Measurements from ENCODE around the gene SIGLEC12. TPM values are rescaled to one million over a fixed set of nuclear protein-coding genes. Genes with fewer than 3 reads are reported as not detected.
A peak's percentile ranks its signal among the peaks of the same experiment; 100 is the strongest.
"Not testable (repeated sequence)": the region's sequence is repeated elsewhere in the genome, so short reads cannot be mapped to it uniquely, and the experiment has no call there.

The SIGLEC12 gene
- total RNA-seq, 2 experiments from 2014 or later = not detected

GRCh38 chr19:51450730-51451307 lies 50.8 kb downstream of the SIGLEC12 start:
- Mint-ChIP-seq H3K4me1 (ENCODE audit: low read depth) (peaks cover 20% of the 10 kb centered on the region), H3K4me3 (no peak overlapping the region), H3K27ac (no peak overlapping the region), H3K27me3 (peaks cover 4% of the 10 kb centered on the region), H3K36me3 (ENCODE audit: low read depth) (no peaks in the 10 kb centered on the region), H3K9me3 (no peaks in the 10 kb centered on the region)
- Histone ChIP-seq H3K9me3 (ENCODE audit: control insufficient read depth in 1 of 2, insufficient read depth in 1 of 2, low read length in 2 of 2) (peaks cover 0 to 13% of the 10 kb centered on the region in 2 experiments), H3K4me3 (ENCODE audit: low read length) (no peak overlapping the region), H3K4me1 (ENCODE audit: insufficient read depth, low read length) (peaks cover 11% of the 10 kb centered on the region), H3K27me3 (ENCODE audit: control insufficient read depth in 1 of 2, insufficient read depth in 2 of 2, low read length in 2 of 2) (peaks cover 0 to 3% of the 10 kb centered on the region in 2 experiments), H3K27ac (ENCODE audit: low read depth in 1 of 2, low read length in 2 of 2) (no peak overlapping the region), H3K36me3 (ENCODE audit: insufficient read depth, low read length) (no peaks in the 10 kb centered on the region)
- ChIA-PET CTCF (no interaction called here), POLR2A (no interaction called here)
- intact Hi-C loops (cut with DNase I, micrococcal nuclease) = no loop called here
- DNase-seq = no peak
- ATAC-seq (ENCODE audit: poor library complexity) = no peak
- TF ChIP-seq CTCF (IDR thresholded peaks at IDR 0.05) = no peak

GRCh38 chr19:51448411-51449016 lies 53.1 kb downstream of the SIGLEC12 start:
- intact Hi-C loops (cut with DNase I, micrococcal nuclease) = no loop called here

GRCh38 chr19:51448011-51448410 lies 53.6 kb downstream of the SIGLEC12 start:
- Mint-ChIP-seq H3K36me3 (ENCODE audit: low read depth) (no peaks in the 10 kb centered on the region), H3K27me3 (no peaks in the 10 kb centered on the region), H3K9me3 (no peaks in the 10 kb centered on the region), H3K27ac (peak overlapping the region; percentile 21), H3K4me3 (peak overlapping the region; percentile 47), H3K4me1 (ENCODE audit: low read depth) (peaks cover 20% of the 10 kb centered on the region)
- Histone ChIP-seq H3K9me3 (ENCODE audit: control insufficient read depth in 1 of 2, insufficient read depth in 1 of 2, low read length in 2 of 2) (peaks cover 0 to 13% of the 10 kb centered on the region in 2 experiments), H3K4me3 (ENCODE audit: low read length) (no peak overlapping the region), H3K27ac (ENCODE audit: low read depth in 1 of 2, low read length in 2 of 2) (no peak overlapping the region), H3K4me1 (ENCODE audit: insufficient read depth, low read length) (peaks cover 11% of the 10 kb centered on the region), H3K36me3 (ENCODE audit: insufficient read depth, low read length) (no peaks in the 10 kb centered on the region), H3K27me3 (ENCODE audit: control insufficient read depth in 1 of 2, insufficient read depth in 2 of 2, low read length in 2 of 2) (no peaks in the 10 kb centered on the region)
- POLR2A ChIA-PET = no interaction called here
- DNase-seq (no peak), ATAC-seq (ENCODE audit: poor library complexity) (no peak)
- intact Hi-C loops (cut with DNase I, micrococcal nuclease) = no loop called here
- TF ChIP-seq CTCF (IDR thresholded peaks at IDR 0.05) = no peak
- CTCF ChIA-PET = no interaction called here

More at GRCh38 chr19:51448411-51449016, 53.1 kb downstream of the SIGLEC12 start:
- Mint-ChIP-seq H3K4me3 (peak overlapping the region; percentile 47), H3K36me3 (ENCODE audit: low read depth) (no peaks in the 10 kb centered on the region), H3K27ac (peak overlapping the region; percentile 21), H3K27me3 (no peaks in the 10 kb centered on the region), H3K9me3 (no peaks in the 10 kb centered on the region), H3K4me1 (ENCODE audit: low read depth) (peaks cover 20% of the 10 kb centered on the region)
- TF ChIP-seq CTCF (IDR thresholded peaks at IDR 0.05) = no peak
- Histone ChIP-seq H3K27me3 (ENCODE audit: control insufficient read depth in 1 of 2, insufficient read depth in 2 of 2, low read length in 2 of 2) (no peaks in the 10 kb centered on the region), H3K9me3 (ENCODE audit: control insufficient read depth in 1 of 2, insufficient read depth in 1 of 2, low read length in 2 of 2) (peaks cover 0 to 13% of the 10 kb centered on the region in 2 experiments), H3K27ac (ENCODE audit: low read depth in 1 of 2, low read length in 2 of 2) (no peak overlapping the region), H3K36me3 (ENCODE audit: insufficient read depth, low read length) (no peaks in the 10 kb centered on the region), H3K4me3 (ENCODE audit: low read length) (no peak overlapping the region), H3K4me1 (ENCODE audit: insufficient read depth, low read length) (peaks cover 11% of the 10 kb centered on the region)
- DNase-seq (peak in 2 of 14 experiments; percentile 8 to 29), ATAC-seq (ENCODE audit: poor library complexity) (peak; percentile 29)
- ChIA-PET CTCF (no interaction called here), POLR2A (interaction anchor here (1.1 kb wide), 1 partner anchor 937 kb away, joined by 4 read pairs; no protein-coding TSS in a partner anchor)

GRCh38 chr19:51447510-51447909 lies 54.1 kb downstream of the SIGLEC12 start:
- CTCF ChIA-PET = not testable (repeated sequence)

More at GRCh38 chr19:51447510-51447909, 54.1 kb downstream of the SIGLEC12 start:
- H3K4me3 Mint-ChIP-seq; H3K27ac ChIP-seq (ENCODE audit: low read depth in 1 of 2, low read length in 2 of 2); H3K36me3 ChIP-seq (ENCODE audit: insufficient read depth, low read length); DNase-seq; H3K9me3 Mint-ChIP-seq; H3K36me3 Mint-ChIP-seq (ENCODE audit: low read depth); ATAC-seq (ENCODE audit: poor library complexity); H3K4me3 ChIP-seq (ENCODE audit: low read length); H3K27me3 Mint-ChIP-seq; H3K27me3 ChIP-seq (ENCODE audit: control insufficient read depth in 1 of 2, insufficient read depth in 2 of 2, low read length in 2 of 2); intact Hi-C loops (cut with DNase I, micrococcal nuclease); POLR2A ChIA-PET; H3K27ac Mint-ChIP-seq: not testable (repeated sequence)
- H3K4me1 ChIP-seq (ENCODE audit: insufficient read depth, low read length) = peaks cover 11% of the 10 kb centered on the region
- H3K9me3 ChIP-seq (ENCODE audit: control insufficient read depth in 1 of 2, insufficient read depth in 1 of 2, low read length in 2 of 2) = peaks cover 0 to 13% of the 10 kb centered on the region in 2 experiments
- H3K4me1 Mint-ChIP-seq (ENCODE audit: low read depth) = peaks cover 23% of the 10 kb centered on the region
